ENCODE results near the gene P4HB.

Gene P4HB

DNA sequence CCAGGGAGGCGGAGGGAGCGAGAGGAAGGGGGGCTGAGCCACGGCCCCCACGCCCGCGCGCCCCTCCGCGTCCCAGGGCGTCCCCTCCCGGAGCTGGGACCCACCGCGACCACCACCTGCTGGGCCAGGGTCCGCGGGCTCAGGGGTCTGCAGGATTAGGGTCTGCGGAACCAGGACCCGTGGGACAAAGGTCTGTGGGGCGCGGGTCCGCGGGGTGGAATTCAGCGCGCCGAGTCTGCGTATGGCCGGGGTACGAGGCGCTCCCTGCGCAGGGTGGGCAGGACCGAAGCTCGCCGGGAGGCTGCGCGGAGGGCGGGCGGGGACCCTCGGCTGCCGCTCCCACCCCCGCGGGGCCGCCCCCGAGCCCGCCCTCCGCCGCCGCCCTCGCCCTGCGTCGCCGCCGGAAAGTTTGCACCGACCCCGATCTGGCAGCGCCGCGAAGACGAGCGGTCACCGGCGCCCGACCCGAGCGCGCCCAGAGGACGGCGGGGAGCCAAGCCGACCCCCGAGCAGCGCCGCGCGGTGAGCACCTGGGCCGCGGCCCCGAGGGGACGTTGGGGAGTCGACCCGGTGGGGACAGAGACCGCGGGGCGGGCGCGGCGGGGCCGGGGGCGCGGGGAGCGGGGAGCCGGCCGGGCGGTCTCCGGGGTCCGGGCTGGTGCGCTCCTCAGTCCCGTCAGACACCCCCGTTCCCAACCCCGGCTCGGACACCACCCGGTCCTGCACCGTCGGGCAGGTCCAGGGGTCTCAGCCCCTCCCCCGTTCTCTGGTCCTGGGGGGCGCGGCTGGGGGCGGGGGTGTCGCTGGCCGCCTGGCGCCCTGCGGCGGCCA, 56.4 kb downstream of the P4HB start, which contains the start of gene GCGR:
TSS of gene GCGR (plus strand) at position 423 of the 831 bp plus-strand sequence. CDS start 4,869 bp downstream, outside the sequence.
- no peak for DNase-seq (ENCODE audit: extremely low spot score, insufficient read length, low read depth)
- no peak for FAIRE-seq

DNA sequence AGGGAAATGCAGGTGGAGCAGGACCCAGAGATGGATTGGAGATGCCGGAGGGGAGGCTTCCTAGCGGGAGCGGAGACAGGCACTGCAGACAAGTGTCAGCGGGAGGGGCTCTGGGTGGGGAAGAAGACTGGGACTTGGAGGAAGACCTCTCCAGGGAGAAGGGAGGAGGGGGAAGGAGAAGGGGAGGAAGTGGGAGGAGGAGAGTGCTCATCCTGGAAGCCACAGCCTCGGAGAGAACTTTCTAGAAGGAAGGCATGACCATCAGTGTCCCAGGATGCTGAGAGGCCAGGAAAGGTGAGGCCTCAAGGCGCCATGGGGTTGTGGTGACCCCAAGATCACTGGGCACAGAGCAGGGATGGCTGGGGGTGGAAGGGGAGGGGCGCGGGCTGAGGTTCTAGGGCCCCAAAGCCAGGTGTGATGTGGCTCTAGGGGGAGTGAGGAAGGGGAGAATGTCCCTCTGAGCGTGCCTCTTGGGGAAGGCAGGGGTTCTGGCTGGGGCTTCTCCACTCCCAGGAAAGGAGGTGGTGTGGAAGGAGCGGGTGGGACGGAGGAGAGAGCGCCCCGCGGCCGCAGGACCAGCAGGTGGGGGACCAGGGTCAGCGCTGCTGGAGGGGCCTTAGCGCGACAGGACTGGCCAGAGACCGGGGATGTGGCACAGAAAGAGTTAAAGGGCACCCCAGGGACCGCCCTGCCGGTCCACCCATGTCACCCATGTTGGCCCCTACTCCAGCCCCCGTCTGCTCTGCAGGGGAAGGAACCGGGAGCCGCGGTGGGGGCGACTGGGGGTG, 57.3 kb downstream of the P4HB start:
- DNase-seq (ENCODE audit: extremely low spot score, insufficient read length, low read depth) (no peak), FAIRE-seq (no peak)

DNA sequence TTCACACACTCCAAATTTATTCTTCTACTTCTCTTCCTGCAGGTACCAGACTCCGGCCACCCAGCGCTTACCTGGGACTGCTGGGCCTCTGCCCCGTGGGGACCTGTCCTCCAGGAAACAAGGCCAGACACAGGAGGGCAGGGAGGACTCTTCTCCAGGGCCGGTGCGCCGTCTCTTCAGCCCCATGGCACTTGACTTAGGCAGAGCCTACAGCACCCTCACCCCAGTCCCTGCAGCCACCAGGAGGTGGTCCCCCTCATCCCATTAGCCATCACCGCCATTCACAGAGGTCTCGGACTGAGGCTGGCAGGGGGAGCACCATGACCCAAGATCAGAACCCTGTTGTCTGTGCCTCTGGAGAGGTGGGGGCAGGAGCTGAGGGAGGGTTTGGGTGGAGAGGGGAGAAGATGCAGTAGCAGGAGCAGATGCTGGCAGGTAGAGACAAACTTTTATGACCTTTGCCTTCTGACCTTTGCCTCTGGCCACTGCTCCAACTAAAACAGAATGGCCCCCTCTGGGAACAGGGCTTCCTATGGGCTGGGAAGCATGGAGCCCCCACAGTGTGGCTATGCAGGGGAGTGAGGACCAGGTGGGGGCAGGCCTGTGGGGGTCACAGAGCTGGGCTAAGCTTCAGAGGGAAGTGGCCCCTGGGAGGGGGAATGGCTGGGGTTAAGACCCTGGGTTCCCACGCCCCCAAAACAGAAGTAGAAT, 58.1 kb downstream of the P4HB start:
- FAIRE-seq: no peak
- no peak for DNase-seq (ENCODE audit: extremely low spot score, insufficient read length, low read depth)

DNA sequence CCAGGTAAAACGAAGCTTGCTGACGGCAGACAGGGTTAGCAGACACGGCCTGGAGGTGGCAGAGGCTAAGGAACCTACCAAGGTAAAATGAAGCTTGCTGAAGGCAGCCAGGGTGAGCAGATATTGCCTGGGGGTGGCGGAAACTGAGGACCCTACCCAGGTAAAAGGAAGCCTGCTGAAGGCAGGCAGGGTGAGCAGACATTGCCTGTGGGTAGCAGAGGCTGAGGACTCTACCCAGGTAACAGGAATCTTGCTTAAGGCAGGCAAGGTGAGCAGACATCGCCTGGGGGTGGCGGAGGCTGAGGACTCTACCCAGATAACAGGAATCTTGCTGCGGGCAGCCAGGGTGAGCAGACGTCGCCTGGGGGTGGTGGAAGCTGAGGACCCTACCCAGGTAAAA, 59.0 kb downstream of the P4HB start:
- FAIRE-seq (no peak), DNase-seq (ENCODE audit: extremely low spot score, insufficient read length, low read depth) (no peak)

DNA sequence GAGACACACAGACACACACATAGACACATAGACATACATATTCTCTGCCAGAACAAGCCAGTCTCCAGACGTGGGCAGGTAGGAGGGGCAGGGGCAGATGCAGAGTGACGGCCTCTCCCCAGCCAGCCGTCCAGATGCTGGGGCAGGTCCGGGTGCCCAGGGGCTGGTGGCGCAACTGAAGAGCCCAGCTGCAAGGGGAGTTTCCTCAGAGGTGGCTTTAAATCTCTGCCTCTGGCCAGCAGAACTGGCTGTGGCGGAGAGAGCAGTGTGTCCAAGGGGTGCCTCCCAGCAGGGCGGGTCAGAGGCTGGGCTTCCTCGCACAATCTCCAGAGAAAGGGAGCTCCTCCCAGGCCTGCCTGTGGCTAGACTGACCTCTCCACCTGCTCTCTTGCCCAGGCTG, 65.8 kb downstream of the P4HB start:
- FAIRE-seq (no peak), DNase-seq (ENCODE audit: extremely low spot score, insufficient read length, low read depth) (no peak)

- no peak for DNase-seq (ENCODE audit: extremely low spot score, insufficient read length, low read depth)
- no peak for FAIRE-seq
These were observed 66.3 kb downstream of the P4HB start for GRCh38 chr17:81794074-81794476.
